MM.1S (cell line): ENCODE data around the gene TNFRSF13B.
"Not testable (repeated sequence)": the region's sequence is repeated elsewhere in the genome, so short reads cannot be mapped to it uniquely, and the experiment has no call there.

ENCODE experiments used
- DNase-seq: peaks from one replicate; pipeline ENCODE4 v3.0.0-alpha.2; 2015
- H2AFZ ChIP-seq: fragments of 300-600 bp; sonication (generic); 2 replicates; pipeline ENCODE4 v1.6.0; 2016; ENCODE audit warnings: antibody characterized with exemption, low read length
- H3F3A ChIP-seq: fragments of 300-600 bp; sonication (generic); 2 replicates; pipeline ENCODE4 v1.6.1; 2016; ENCODE audit warnings: mild to moderate bottlenecking, antibody characterized with exemption, low read length, moderate library complexity, mixed read lengths; ENCODE audit not compliant: insufficient read depth
- H3K27ac ChIP-seq: fragments of 300-600 bp; sonication (generic); 2 replicates; pipeline ENCODE4 v1.5.1; 2016; ENCODE audit warnings: mild to moderate bottlenecking, low read length
- H3K27me3 ChIP-seq: fragments of 300-600 bp; sonication (generic); replicated peaks from 2 replicates; pipeline ENCODE4 v1.6.0; 2016; ENCODE audit warnings: low read length; ENCODE audit not compliant: insufficient read depth
- H3K36me3 ChIP-seq: fragments of 300-600 bp; sonication (generic); replicated peaks from 2 replicates; pipeline ENCODE4 v1.6.1; 2016; ENCODE audit warnings: mild to moderate bottlenecking, low read length, mixed read lengths; ENCODE audit not compliant: insufficient read depth
- H3K4me1 ChIP-seq: fragments of 300-600 bp; sonication (generic); 2 replicates; pipeline ENCODE4 v1.6.1; 2016; ENCODE audit warnings: low read length, mixed read lengths
- H3K4me2 ChIP-seq: fragments of 300-600 bp; sonication (generic); 2 replicates; pipeline ENCODE4 v1.6.0; 2016; ENCODE audit warnings: low read depth, low read length
- H3K4me3 ChIP-seq: fragments of 300-600 bp; sonication (generic); 2 replicates; pipeline ENCODE4 v1.5.1; 2016; ENCODE audit warnings: low read length, mixed read lengths
- H3K79me2 ChIP-seq: fragments of 300-600 bp; sonication (generic); 2 replicates; pipeline ENCODE4 v1.6.1; 2016; ENCODE audit warnings: mixed run types, low read length, mixed read lengths
- H3K9ac ChIP-seq: fragments of 300-600 bp; sonication (generic); 2 replicates; pipeline ENCODE4 v1.6.1; 2016; ENCODE audit warnings: low read length, mixed read lengths
- H3K9me2 ChIP-seq: fragments of 300-600 bp; sonication (generic); replicated peaks from 2 replicates; pipeline ENCODE4 v1.6.1; 2016; ENCODE audit warnings: mild to moderate bottlenecking, low read length, mixed read lengths; ENCODE audit not compliant: insufficient read depth
- H3K9me3 ChIP-seq: fragments of 300-600 bp; sonication (generic); replicated peaks from 2 replicates; pipeline ENCODE4 v1.6.1; 2016; ENCODE audit warnings: mild to moderate bottlenecking, low read length, mixed read lengths; ENCODE audit not compliant: insufficient read depth
- H4K20me1 ChIP-seq: fragments of 300-600 bp; sonication (generic); 2 replicates; pipeline ENCODE4 v1.6.1; 2016; ENCODE audit warnings: mild to moderate bottlenecking, low read length, moderate library complexity, mixed read lengths; ENCODE audit not compliant: insufficient read depth
- EZH2 ChIP-seq: fragments of 300-600 bp; sonication (generic); optimal IDR thresholded peaks from 2 replicates; pipeline ENCODE3; 2017; ENCODE audit warnings: low read depth, mild to moderate bottlenecking, antibody characterized with exemption, low read length, mixed read lengths
- EZH2phosphoT487 ChIP-seq: fragments of 300-600 bp; sonication (generic); IDR thresholded peaks from 2 replicates; pipeline ENCODE4 v1.6.1; 2018; ENCODE audit warnings: antibody characterized with exemption, low read length
- TF ChIP-seq, protein P1 (sequence below): fragments of 300-600 bp; sonication (generic); IDR thresholded peaks from 2 replicates; pipeline ENCODE4 v1.5.1; 2016; ENCODE audit warnings: antibody characterized with exemption, low read length, mixed read lengths

Gene TNFRSF13B

DNA sequence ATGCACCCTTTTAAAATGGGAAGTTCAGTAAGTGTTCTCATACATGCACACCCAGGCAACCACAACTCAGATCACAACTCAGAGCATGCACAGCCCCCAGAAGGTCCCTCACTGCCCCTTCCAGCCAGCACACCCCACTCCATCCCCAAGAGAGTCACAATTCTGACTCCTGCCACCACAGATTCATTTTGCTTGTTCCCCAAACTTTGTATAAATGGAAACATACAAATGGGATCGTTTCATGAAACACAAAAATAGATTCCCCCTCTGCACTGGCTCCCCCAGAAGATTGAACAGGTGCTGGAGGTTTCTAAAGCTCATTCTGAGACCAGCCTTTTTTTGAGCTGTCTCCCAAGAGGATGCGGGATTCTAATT, 3.3 kb upstream of the TNFRSF13B start:
- Histone ChIP-seq H3K4me1 (peaks cover 72% of the 10 kb centered on the region), H3K4me3 (peak overlapping the region; percentile 27; the same call in 1 of the 2 replicates), H3F3A (peaks cover 72% of the 10 kb centered on the region), H2AFZ (no peak overlapping the region), H3K9me2 (no peaks in the 10 kb centered on the region), H3K4me2 (peak overlapping the region; percentile 59), H3K9me3 (no peaks in the 10 kb centered on the region), H3K27ac (peak overlapping the region; percentile 100), H4K20me1 (no peaks in the 10 kb centered on the region), H3K79me2 (peaks cover 36% of the 10 kb centered on the region), H3K9ac (peak overlapping the region; percentile 77), H3K36me3 (no peaks in the 10 kb centered on the region), H3K27me3 (no peaks in the 10 kb centered on the region)
- DNase-seq: peak; percentile 59
- TF ChIP-seq, protein P1, sequence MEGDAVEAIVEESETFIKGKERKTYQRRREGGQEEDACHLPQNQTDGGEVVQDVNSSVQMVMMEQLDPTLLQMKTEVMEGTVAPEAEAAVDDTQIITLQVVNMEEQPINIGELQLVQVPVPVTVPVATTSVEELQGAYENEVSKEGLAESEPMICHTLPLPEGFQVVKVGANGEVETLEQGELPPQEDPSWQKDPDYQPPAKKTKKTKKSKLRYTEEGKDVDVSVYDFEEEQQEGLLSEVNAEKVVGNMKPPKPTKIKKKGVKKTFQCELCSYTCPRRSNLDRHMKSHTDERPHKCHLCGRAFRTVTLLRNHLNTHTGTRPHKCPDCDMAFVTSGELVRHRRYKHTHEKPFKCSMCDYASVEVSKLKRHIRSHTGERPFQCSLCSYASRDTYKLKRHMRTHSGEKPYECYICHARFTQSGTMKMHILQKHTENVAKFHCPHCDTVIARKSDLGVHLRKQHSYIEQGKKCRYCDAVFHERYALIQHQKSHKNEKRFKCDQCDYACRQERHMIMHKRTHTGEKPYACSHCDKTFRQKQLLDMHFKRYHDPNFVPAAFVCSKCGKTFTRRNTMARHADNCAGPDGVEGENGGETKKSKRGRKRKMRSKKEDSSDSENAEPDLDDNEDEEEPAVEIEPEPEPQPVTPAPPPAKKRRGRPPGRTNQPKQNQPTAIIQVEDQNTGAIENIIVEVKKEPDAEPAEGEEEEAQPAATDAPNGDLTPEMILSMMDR: no peak

DNA sequence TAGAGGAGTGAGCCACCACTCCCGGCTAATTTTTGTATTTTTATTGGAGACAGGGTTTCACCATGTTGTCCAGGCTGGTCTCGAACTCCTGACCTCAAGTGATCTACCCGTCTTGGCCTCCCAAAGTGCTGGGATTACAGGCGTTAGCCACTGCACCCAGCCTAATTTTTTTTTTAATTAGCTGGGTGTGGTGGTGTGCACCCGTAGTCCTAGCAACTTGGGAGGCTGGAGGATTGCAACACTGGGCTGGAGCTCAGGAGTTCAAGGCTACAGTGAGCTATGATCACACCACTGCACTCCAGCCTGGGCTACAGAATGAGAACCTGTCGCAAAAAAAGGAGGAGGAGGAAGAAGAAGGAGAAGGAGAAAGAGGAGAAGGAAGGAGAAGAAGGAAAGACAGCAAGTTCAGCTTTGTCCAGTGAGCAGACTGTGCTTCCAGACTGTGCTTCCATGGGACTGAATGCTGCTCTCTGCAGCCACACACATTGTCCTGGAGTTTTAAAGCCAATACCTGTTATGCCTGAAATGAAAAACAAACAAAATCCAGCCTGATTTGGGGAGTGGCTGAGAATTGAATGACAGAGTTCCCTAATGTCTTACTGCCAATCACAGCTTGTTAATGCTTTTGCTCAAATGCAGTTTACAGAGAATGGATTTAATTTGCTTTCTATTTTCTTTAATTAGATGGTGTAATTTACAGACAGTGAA, 2.8 kb upstream of the TNFRSF13B start:
- peak overlapping the region; percentile 27; the same call in 1 of the 2 replicates for H3K4me3 ChIP-seq
- no peaks in the 10 kb centered on the region for H3K9me2 ChIP-seq
- peak; percentile 43 for DNase-seq
- H3K27ac ChIP-seq: peak overlapping the region; percentile 100
- H2AFZ ChIP-seq: peak overlapping the region; percentile 7; the same call in 1 of the 2 replicates
- H4K20me1 ChIP-seq: no peaks in the 10 kb centered on the region
- peak overlapping the region; percentile 77 for H3K9ac ChIP-seq
- H3K27me3 ChIP-seq: no peaks in the 10 kb centered on the region
- H3K79me2 ChIP-seq: peaks cover 42% of the 10 kb centered on the region
- TF ChIP-seq EZH2phosphoT487: no peak
- TF ChIP-seq, protein P1: no peak
- no peak for TF ChIP-seq EZH2
- H3K9me3 ChIP-seq: no peaks in the 10 kb centered on the region
- peaks cover 77% of the 10 kb centered on the region for H3F3A ChIP-seq
- no peaks in the 10 kb centered on the region for H3K36me3 ChIP-seq
- peaks cover 71% of the 10 kb centered on the region for H3K4me1 ChIP-seq
- H3K4me2 ChIP-seq: peak overlapping the region; percentile 59

DNA sequence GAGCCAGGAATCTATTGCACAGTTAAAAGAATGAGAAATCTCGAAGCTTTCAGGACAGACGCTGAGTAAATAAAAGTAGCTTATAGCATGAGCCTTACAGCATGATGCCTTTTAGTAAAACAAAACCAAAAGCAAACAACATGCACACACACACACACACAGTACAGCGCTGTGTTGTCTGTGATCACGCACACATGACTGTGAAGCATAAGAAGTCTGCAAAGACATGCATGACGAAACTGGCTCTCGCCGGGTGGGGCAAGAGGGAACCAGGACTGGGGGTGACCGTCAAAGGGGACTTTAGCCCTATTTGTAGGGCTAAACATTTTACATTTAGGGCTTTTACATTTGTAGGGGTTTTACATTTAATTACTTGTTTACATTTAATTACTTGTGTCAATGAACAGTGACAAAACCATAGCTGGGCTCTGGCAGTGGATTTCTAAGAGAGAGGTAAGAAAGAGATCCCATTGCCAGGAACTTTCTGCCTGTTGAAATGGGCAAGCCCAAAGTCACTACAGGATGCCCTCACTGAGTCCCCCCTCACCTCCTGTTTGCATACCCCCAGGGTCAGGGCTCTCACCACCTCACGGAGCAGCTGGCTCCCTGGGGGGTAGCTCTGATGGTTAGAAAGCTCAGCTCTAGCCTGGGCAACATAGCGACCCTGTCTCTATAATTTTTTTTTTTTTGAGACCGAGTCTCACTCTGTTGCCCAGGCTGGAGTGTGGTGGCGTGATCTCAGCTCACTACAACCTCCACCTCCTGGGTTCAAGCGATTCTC, 2.0 kb upstream of the TNFRSF13B start:
- Histone ChIP-seq H3K4me2 (peak overlapping the region; percentile 58; the same call in 1 of the 2 replicates), H3K4me1 (peaks cover 65% of the 10 kb centered on the region), H3K27ac (peak overlapping the region; percentile 100), H2AFZ (no peak overlapping the region), H3K27me3 (no peaks in the 10 kb centered on the region), H3F3A (peaks cover 82% of the 10 kb centered on the region), H4K20me1 (no peaks in the 10 kb centered on the region), H3K4me3 (no peak overlapping the region; the same call in 1 of the 2 replicates), H3K79me2 (peaks cover 50% of the 10 kb centered on the region), H3K36me3 (no peaks in the 10 kb centered on the region), H3K9me3 (no peaks in the 10 kb centered on the region), H3K9me2 (no peaks in the 10 kb centered on the region), H3K9ac (peak overlapping the region; percentile 47; the same call in 1 of the 2 replicates)
- peak; percentile 57 for DNase-seq
- TF ChIP-seq EZH2: no peak
- no peak for TF ChIP-seq EZH2phosphoT487
- TF ChIP-seq, protein P1: no peak

DNA sequence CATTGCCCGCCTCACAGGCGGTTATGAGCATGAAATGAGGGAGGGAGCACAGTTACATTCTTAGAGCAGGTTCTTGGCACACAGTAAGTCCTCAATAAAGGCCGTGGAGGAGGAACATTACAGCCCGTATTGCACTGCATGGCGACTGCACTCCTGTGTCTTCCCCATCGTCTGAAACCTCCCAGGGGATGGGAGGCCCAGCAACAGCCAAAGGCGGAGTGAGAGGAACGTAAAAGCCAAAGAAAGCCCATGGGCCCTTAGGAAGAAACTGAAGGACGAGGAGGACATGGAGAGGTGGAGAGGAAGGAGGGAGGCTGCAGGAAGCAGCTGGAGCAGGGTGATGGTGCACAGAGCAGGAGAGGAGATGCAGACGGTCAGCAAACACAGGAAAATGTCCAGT, 1.1 kb upstream of the TNFRSF13B start:
- Histone ChIP-seq H3K27ac (peak overlapping the region; percentile 100; the same call in 1 of the 2 replicates), H3K4me2 (peak overlapping the region; percentile 20; the same call in 1 of the 2 replicates), H3K79me2 (peaks cover 56% of the 10 kb centered on the region), H3F3A (peaks cover 83% of the 10 kb centered on the region), H3K9ac (peak overlapping the region; percentile 47; the same call in 1 of the 2 replicates), H3K4me1 (peaks cover 62% of the 10 kb centered on the region)
- H3K27me3 ChIP-seq, H4K20me1 ChIP-seq, H3K9me3 ChIP-seq, DNase-seq, H3K9me2 ChIP-seq, H3K4me3 ChIP-seq, H3K36me3 ChIP-seq, H2AFZ ChIP-seq: not testable (repeated sequence)
